ENCODE measurements around the gene MX2.

Gene MX2

GRCh38 chr21:41321908-41322495 is 39.8 kb upstream of the MX2 start:
- H3K27ac ChIP-seq = no peak overlapping the region
- H3K27me3 ChIP-seq (ENCODE audit: control insufficient read depth, insufficient read depth, low read length) = no peaks in the 10 kb centered on the region
- H3K36me3 ChIP-seq (ENCODE audit: control insufficient read depth, insufficient read depth, low read length) = no peaks in the 10 kb centered on the region
- no peak overlapping the region for H3K4me3 ChIP-seq (ENCODE audit: low read depth, low read length)
- H2AFZ ChIP-seq = no peak overlapping the region
- H3K9ac ChIP-seq = no peak overlapping the region
- no peaks in the 10 kb centered on the region for H3K9me3 ChIP-seq (ENCODE audit: control insufficient read depth, low read length)
- no peak overlapping the region for H3K4me2 ChIP-seq (ENCODE audit: low read length)
- no peak for TF ChIP-seq CTCF (IDR thresholded peaks at IDR 0.05)
- no peaks in the 10 kb centered on the region for H3K79me2 ChIP-seq
- H3K4me1 ChIP-seq = no peaks in the 10 kb centered on the region

- Histone ChIP-seq H2AFZ (no peak overlapping the region), H3K4me1 (no peaks in the 10 kb centered on the region), H3K4me2 (ENCODE audit: low read length) (no peak overlapping the region), H3K9me3 (ENCODE audit: control insufficient read depth, low read length) (no peaks in the 10 kb centered on the region), H3K27me3 (ENCODE audit: control insufficient read depth, insufficient read depth, low read length) (no peaks in the 10 kb centered on the region), H3K9ac (no peak overlapping the region), H3K27ac (no peak overlapping the region), H3K36me3 (ENCODE audit: control insufficient read depth, insufficient read depth, low read length) (no peaks in the 10 kb centered on the region), H3K79me2 (no peaks in the 10 kb centered on the region), H3K4me3 (ENCODE audit: low read depth, low read length) (no peak overlapping the region)
- TF ChIP-seq CTCF (IDR thresholded peaks at IDR 0.05) = no peak
Observed at GRCh38 chr21:41322496-41323382, 39.1 kb upstream of the MX2 start.

- Histone ChIP-seq H2AFZ (no peak overlapping the region), H3K27me3 (ENCODE audit: control insufficient read depth, insufficient read depth, low read length) (no peaks in the 10 kb centered on the region), H3K36me3 (ENCODE audit: control insufficient read depth, insufficient read depth, low read length) (no peaks in the 10 kb centered on the region), H3K4me2 (ENCODE audit: low read length) (no peak overlapping the region), H3K9me3 (ENCODE audit: control insufficient read depth, low read length) (no peaks in the 10 kb centered on the region), H3K9ac (no peak overlapping the region), H3K27ac (no peak overlapping the region), H3K79me2 (no peaks in the 10 kb centered on the region), H3K4me1 (no peaks in the 10 kb centered on the region), H3K4me3 (ENCODE audit: low read depth, low read length) (no peak overlapping the region)
- TF ChIP-seq CTCF (IDR thresholded peaks at IDR 0.05) = no peak
Observed at GRCh38 chr21:41325138-41325912, 36.5 kb upstream of the MX2 start.

- H3K4me3 ChIP-seq (ENCODE audit: low read depth, low read length) = no peak overlapping the region
- no peak overlapping the region for H3K27ac ChIP-seq
- no peaks in the 10 kb centered on the region for H3K9me3 ChIP-seq (ENCODE audit: control insufficient read depth, low read length)
- H2AFZ ChIP-seq = no peak overlapping the region
- no peaks in the 10 kb centered on the region for H3K27me3 ChIP-seq (ENCODE audit: control insufficient read depth, insufficient read depth, low read length)
- H3K4me2 ChIP-seq (ENCODE audit: low read length) = no peak overlapping the region
- H3K4me1 ChIP-seq = no peaks in the 10 kb centered on the region
- no peak overlapping the region for H3K9ac ChIP-seq
- H3K36me3 ChIP-seq (ENCODE audit: control insufficient read depth, insufficient read depth, low read length) = no peaks in the 10 kb centered on the region
- no peak for TF ChIP-seq CTCF (IDR thresholded peaks at IDR 0.05)
- H3K79me2 ChIP-seq = no peaks in the 10 kb centered on the region
Observed at GRCh38 chr21:41326414-41327080, 35.3 kb upstream of the MX2 start.

All from parathyroid adenoma (tissue), 2 donors.